ENCODE data around the gene FAM216A. TPM values are rescaled to one million over a fixed set of nuclear protein-coding genes. Genes with fewer than 3 reads are reported as not detected.

Gene FAM216A
- polyA plus RNA-seq, 1 donor (not counting 4 experiments of a cell fraction or from before 2014, with no cell fraction given) = 15.3 TPM

GRCh38 chr12:110528277-110528839, 59.7 kb downstream of the FAM216A start:
- DNase-seq (ENCODE audit: low read depth, low spot score) (no peak), FAIRE-seq (no peak)
- peaks cover 2% of the 10 kb centered on the region for H4K20me1 ChIP-seq (ENCODE audit: control insufficient read depth, extremely low read depth, insufficient read depth, low read length)
- H3K27me3 ChIP-seq (ENCODE audit: control insufficient read depth, extremely low read depth, insufficient read depth, low read length) = no peaks in the 10 kb centered on the region
- no peak overlapping the region for H3K4me3 ChIP-seq (ENCODE audit: control insufficient read depth in 2 of 3, extremely low read depth in 1 of 3, insufficient read depth in 2 of 3, low read depth in 1 of 3, low read length in 3 of 3)
- H3K36me3 ChIP-seq (ENCODE audit: control insufficient read depth in 2 of 2, extremely low read depth in 1 of 2, insufficient read depth in 2 of 2, low read length in 2 of 2) = peaks cover 2 to 5% of the 10 kb centered on the region in 2 experiments
- H2AFZ ChIP-seq (ENCODE audit: control insufficient read depth, low read length) = no peak overlapping the region
- H3K9me3 ChIP-seq (ENCODE audit: control insufficient read depth, low read depth, low read length) = no peaks in the 10 kb centered on the region
- peaks cover 13% of the 10 kb centered on the region for H3K4me1 ChIP-seq (ENCODE audit: control insufficient read depth, extremely low read depth, insufficient read depth, low read length)
- no peak overlapping the region for H3K9ac ChIP-seq (ENCODE audit: control insufficient read depth, extremely low read depth, insufficient read depth, low read length)
- dilution Hi-C loops (cut with MboI; ENCODE audit: extremely low pct_ligation_motif_present, low sequenced_read_pairs) = no loop called here
- H3K79me2 ChIP-seq (ENCODE audit: control insufficient read depth, insufficient read depth, low read length) = no peaks in the 10 kb centered on the region
- H3K9me1 ChIP-seq (ENCODE audit: control insufficient read depth, extremely low read depth, insufficient read depth, low read length) = no peaks in the 10 kb centered on the region
- no peak for TF ChIP-seq CTCF (optimal IDR thresholded peaks at IDR 0.05 in 1 of 3, IDR thresholded peaks at IDR 0.05 in 1 of 3, conservative IDR thresholded peaks at IDR 0.05 in 1 of 3; ENCODE audit: extremely low read depth in 1 of 3, insufficient read depth in 2 of 3, low read length in 3 of 3)
- TF ChIP-seq EZH2 (IDR thresholded peaks at IDR 0.05; ENCODE audit: low read length) = no peak
- H3K4me2 ChIP-seq (ENCODE audit: control insufficient read depth, extremely low read depth, insufficient read depth, low read depth, low read length) = no peak overlapping the region
- H3K27ac ChIP-seq (ENCODE audit: control insufficient read depth, insufficient read depth, low read length) = no peak overlapping the region

DNA sequence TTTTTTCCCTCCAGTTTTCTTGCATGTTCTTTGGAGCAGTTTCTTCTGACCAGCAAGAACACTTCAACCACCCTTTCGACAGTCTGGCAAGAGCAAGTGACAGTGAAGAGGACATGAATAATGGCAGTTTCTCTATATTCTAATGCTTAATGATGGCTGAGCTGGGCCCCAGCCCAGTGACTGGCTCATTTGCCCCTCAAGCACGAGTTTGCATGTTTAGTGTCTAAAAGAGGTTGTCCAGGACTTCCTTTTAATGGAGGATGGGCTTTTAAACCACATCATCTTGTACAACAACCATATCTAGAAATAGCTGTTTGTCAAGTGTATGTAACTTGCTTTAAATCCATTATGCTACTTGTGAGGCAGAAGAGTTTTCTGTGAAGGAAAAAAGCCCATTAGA, 61.9 kb downstream of the FAM216A start:
- H3K4me1 ChIP-seq (ENCODE audit: control insufficient read depth, extremely low read depth, insufficient read depth, low read length) = peaks cover 17% of the 10 kb centered on the region
- no peak for FAIRE-seq

More for the DNA sequence above, 61.9 kb downstream of the FAM216A start:
- peaks cover 2% of the 10 kb centered on the region for H4K20me1 ChIP-seq (ENCODE audit: control insufficient read depth, extremely low read depth, insufficient read depth, low read length)
- no peak overlapping the region for H3K9ac ChIP-seq (ENCODE audit: control insufficient read depth, extremely low read depth, insufficient read depth, low read length)
- no peaks in the 10 kb centered on the region for H3K27me3 ChIP-seq (ENCODE audit: control insufficient read depth, extremely low read depth, insufficient read depth, low read length)
- no peak overlapping the region for H2AFZ ChIP-seq (ENCODE audit: control insufficient read depth, low read length)
- no peak overlapping the region for H3K27ac ChIP-seq (ENCODE audit: control insufficient read depth, insufficient read depth, low read length)
- no peaks in the 10 kb centered on the region for H3K9me3 ChIP-seq (ENCODE audit: control insufficient read depth, low read depth, low read length)
- H3K9me1 ChIP-seq (ENCODE audit: control insufficient read depth, extremely low read depth, insufficient read depth, low read length) = no peaks in the 10 kb centered on the region
- H3K36me3 ChIP-seq (ENCODE audit: control insufficient read depth in 2 of 2, extremely low read depth in 1 of 2, insufficient read depth in 2 of 2, low read length in 2 of 2) = peaks cover 5 to 11% of the 10 kb centered on the region in 2 experiments
- TF ChIP-seq EZH2 (IDR thresholded peaks at IDR 0.05; ENCODE audit: low read length) = no peak
- TF ChIP-seq CTCF (optimal IDR thresholded peaks at IDR 0.05 in 1 of 3, IDR thresholded peaks at IDR 0.05 in 1 of 3, conservative IDR thresholded peaks at IDR 0.05 in 1 of 3; ENCODE audit: extremely low read depth in 1 of 3, insufficient read depth in 2 of 3, low read length in 3 of 3) = no peak
- dilution Hi-C loops (cut with MboI; ENCODE audit: extremely low pct_ligation_motif_present, low sequenced_read_pairs) = no loop called here
- H3K4me3 ChIP-seq (ENCODE audit: control insufficient read depth in 2 of 3, extremely low read depth in 1 of 3, insufficient read depth in 2 of 3, low read depth in 1 of 3, low read length in 3 of 3) = no peak overlapping the region
- H3K4me2 ChIP-seq (ENCODE audit: control insufficient read depth, extremely low read depth, insufficient read depth, low read depth, low read length) = no peak overlapping the region
- no peak for DNase-seq (ENCODE audit: low read depth, low spot score)
- peaks cover 12% of the 10 kb centered on the region for H3K79me2 ChIP-seq (ENCODE audit: control insufficient read depth, insufficient read depth, low read length)

All from keratinocyte (primary cell).